ENCODE data around the gene CAMK1D. TPM values are rescaled to one million over a fixed set of nuclear protein-coding genes. Genes with fewer than 3 reads are reported as not detected.

Gene CAMK1D
- total and polyA plus RNA-seq, 2 experiments from 2014 or later: 3.5 to 6.0 TPM

DNA sequence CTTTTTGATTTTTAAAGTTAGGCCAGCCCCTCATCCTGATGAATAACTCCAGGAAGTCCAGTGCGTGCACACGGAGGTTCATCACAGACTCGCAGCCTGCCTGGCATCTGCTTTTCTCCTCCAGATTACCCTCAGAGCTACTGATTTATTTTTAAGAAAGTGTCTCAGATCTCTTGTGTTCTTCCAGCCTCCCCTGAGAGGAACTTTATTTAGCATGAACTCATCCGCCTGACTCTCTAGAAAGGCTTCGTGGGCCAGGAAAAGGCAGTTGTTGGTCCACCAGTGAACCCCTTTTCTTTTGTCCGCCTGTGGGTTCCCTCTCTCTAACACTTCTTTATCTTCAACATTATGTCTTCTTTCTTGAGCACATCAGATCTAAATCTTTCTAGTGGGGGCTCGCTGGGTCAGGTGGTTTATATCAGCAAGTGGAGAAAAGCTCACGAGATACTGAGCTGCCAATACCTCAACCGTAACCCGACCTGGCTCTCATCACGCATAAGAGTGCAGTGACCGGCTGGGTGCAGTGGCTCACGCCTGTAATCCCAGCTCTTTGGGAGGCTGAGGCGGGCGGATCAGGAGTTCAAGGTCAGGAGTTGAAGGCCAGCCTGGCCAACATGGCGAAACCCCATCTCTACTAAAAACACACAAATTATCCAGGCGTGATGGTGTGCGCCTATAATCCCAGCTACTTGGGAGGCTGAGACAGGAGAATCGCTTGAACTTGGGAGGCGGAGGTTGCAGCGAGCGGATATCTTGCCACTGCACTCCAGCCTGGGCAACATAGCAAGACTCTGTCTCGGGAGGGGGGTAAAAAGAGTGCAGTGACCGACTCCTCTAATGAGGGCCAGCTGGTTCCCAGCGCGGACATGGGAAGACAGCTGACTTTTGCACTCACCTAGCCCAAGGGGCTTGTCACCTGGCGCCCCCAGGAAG, 489.9 kb downstream of the CAMK1D start:
- Histone ChIP-seq H3K9me3 (ENCODE audit: low read depth) (no peaks in the 10 kb centered on the region), H3K79me2 (no peaks in the 10 kb centered on the region), H2AFZ (no peak overlapping the region), H3K9me2 (replicated peaks; ENCODE audit: insufficient read depth) (no peaks in the 10 kb centered on the region), H3K4me2 (no peak overlapping the region), H3K36me3 (replicated peaks; ENCODE audit: insufficient read depth, low read depth) (no peaks in the 10 kb centered on the region), H3K4me3 (no peak overlapping the region), H3K27ac (no peak overlapping the region), H4K20me1 (ENCODE audit: insufficient read depth, poor library complexity, severe bottlenecking) (no peaks in the 10 kb centered on the region), H3K27me3 (no peaks in the 10 kb centered on the region), H3K4me1 (ENCODE audit: insufficient read depth) (peaks cover 7% of the 10 kb centered on the region)
- no peak for DNase-seq (ENCODE audit: low spot score)
- 73% methylated on average over 27 of the region's 27 CpGs for WGBS (ENCODE audit: low lambda C conversion rate, missing lambda C conversion rate)
- TF ChIP-seq EZH2phosphoT487 (IDR thresholded peaks at IDR 0.05; ENCODE audit: low read depth, severe bottlenecking, unreplicated experiment): no peak
- TF ChIP-seq CTCF (IDR thresholded peaks at IDR 0.05; ENCODE audit: poor library complexity): no peak
- no peak for TF ChIP-seq EZH2 (IDR thresholded peaks at IDR 0.05; ENCODE audit: borderline replicate concordance)

- Histone ChIP-seq H3K27me3 (no peaks in the 10 kb centered on the region), H3K4me2 (peak overlapping the region; percentile 35), H3K36me3 (replicated peaks; ENCODE audit: insufficient read depth, low read depth) (no peaks in the 10 kb centered on the region), H2AFZ (no peak overlapping the region), H3K4me1 (ENCODE audit: insufficient read depth) (peaks cover 15% of the 10 kb centered on the region), H3K4me3 (no peak overlapping the region), H3K27ac (peak overlapping the region; percentile 24), H3K79me2 (no peaks in the 10 kb centered on the region), H3K9me3 (ENCODE audit: low read depth) (no peaks in the 10 kb centered on the region), H4K20me1 (ENCODE audit: insufficient read depth, poor library complexity, severe bottlenecking) (no peaks in the 10 kb centered on the region), H3K9me2 (replicated peaks; ENCODE audit: insufficient read depth) (no peaks in the 10 kb centered on the region)
- no peak for DNase-seq (ENCODE audit: low spot score)
- WGBS (ENCODE audit: low lambda C conversion rate, missing lambda C conversion rate): 55% methylated on average over 9 of the region's 9 CpGs
- no peak for TF ChIP-seq CTCF (IDR thresholded peaks at IDR 0.05; ENCODE audit: poor library complexity)
- TF ChIP-seq EZH2phosphoT487 (IDR thresholded peaks at IDR 0.05; ENCODE audit: low read depth, severe bottlenecking, unreplicated experiment): no peak
- TF ChIP-seq EZH2 (IDR thresholded peaks at IDR 0.05; ENCODE audit: borderline replicate concordance): no peak
Measured at GRCh38 chr10:12839941-12840611, 490.7 kb downstream of the CAMK1D start.

- H3K4me2 ChIP-seq: no peak overlapping the region
- no peak overlapping the region for H2AFZ ChIP-seq
- peaks cover 21% of the 10 kb centered on the region for H3K4me1 ChIP-seq (ENCODE audit: insufficient read depth)
- TF ChIP-seq CTCF (IDR thresholded peaks at IDR 0.05; ENCODE audit: poor library complexity): no peak
- no peak for TF ChIP-seq EZH2 (IDR thresholded peaks at IDR 0.05; ENCODE audit: borderline replicate concordance)
- no peak for TF ChIP-seq EZH2phosphoT487 (IDR thresholded peaks at IDR 0.05; ENCODE audit: low read depth, severe bottlenecking, unreplicated experiment)
- H3K27me3 ChIP-seq: no peaks in the 10 kb centered on the region
- H3K9me2 ChIP-seq (replicated peaks; ENCODE audit: insufficient read depth): no peaks in the 10 kb centered on the region
- 97% methylated on average over 10 of the region's 10 CpGs for WGBS (ENCODE audit: low lambda C conversion rate, missing lambda C conversion rate)
- H3K9me3 ChIP-seq (ENCODE audit: low read depth): no peaks in the 10 kb centered on the region
- no peak overlapping the region for H3K4me3 ChIP-seq
- H3K79me2 ChIP-seq: no peaks in the 10 kb centered on the region
- no peak overlapping the region for H3K27ac ChIP-seq
- no peak for DNase-seq (ENCODE audit: low spot score)
- no peaks in the 10 kb centered on the region for H3K36me3 ChIP-seq (replicated peaks; ENCODE audit: insufficient read depth, low read depth)
- no peaks in the 10 kb centered on the region for H4K20me1 ChIP-seq (ENCODE audit: insufficient read depth, poor library complexity, severe bottlenecking)
Measured at GRCh38 chr10:12841426-12841825, 492.1 kb downstream of the CAMK1D start.

Measured in hepatocyte (in vitro differentiated cells).